NCI-H146 treated with DMSO at 0.1 percent for 48 hours (cell line): ENCODE data around the gene ZIC4.

Source experiments
- DNase-seq: peaks from one replicate; lab custom pipeline; 2025; ENCODE audit not compliant: unreplicated experiment; lab: John Stamatoyannopoulos, UW

ZIC4 gene

GRCh38 chr3:147371771-147372340 is 34.5 kb downstream of the ZIC4 start:
- DNase-seq: no peak

GRCh38 chr3:147371140-147371539 is 35.2 kb downstream of the ZIC4 start:
- no peak for DNase-seq

- no peak for DNase-seq
Observed at GRCh38 chr3:147370349-147370748, 36.0 kb downstream of the ZIC4 start.

GRCh38 chr3:147369661-147370123 is 36.7 kb downstream of the ZIC4 start:
- DNase-seq: no peak

GRCh38 chr3:147369231-147369630 is 37.1 kb downstream of the ZIC4 start:
- no peak for DNase-seq

GRCh38 chr3:147368561-147369221 is 37.7 kb downstream of the ZIC4 start:
- no peak for DNase-seq

- no peak for DNase-seq
Observed at GRCh38 chr3:147368151-147368550, 38.2 kb downstream of the ZIC4 start.

- DNase-seq: no peak
Observed at GRCh38 chr3:147367676-147368075, 38.7 kb downstream of the ZIC4 start.

- no peak for DNase-seq
Observed at GRCh38 chr3:147365196-147366115, 40.9 kb downstream of the ZIC4 start.

- no peak for DNase-seq
Observed at GRCh38 chr3:147364771-147365170, 41.6 kb downstream of the ZIC4 start.

GRCh38 chr3:147361454-147362420 is 44.6 kb downstream of the ZIC4 start:
- DNase-seq: peak; percentile 83

GRCh38 chr3:147360646-147361453 is 45.5 kb downstream of the ZIC4 start:
- peak; percentile 82 for DNase-seq

GRCh38 chr3:147360051-147360439 is 46.3 kb downstream of the ZIC4 start:
- no peak for DNase-seq

GRCh38 chr3:147359177-147360050 is 46.9 kb downstream of the ZIC4 start:
- no peak for DNase-seq

GRCh38 chr3:147358144-147358992 is 48.0 kb downstream of the ZIC4 start:
- DNase-seq: no peak

GRCh38 chr3:147356909-147357900 is 49.1 kb downstream of the ZIC4 start:
- no peak for DNase-seq
